NCI-H1694 (cell line): ENCODE data around the gene ALDOA.
"Not testable (repeated sequence)": the region's sequence is repeated elsewhere in the genome, so short reads cannot be mapped to it uniquely, and the experiment has no call there.

ENCODE experiments used
- DNase-seq: peaks from one replicate; lab custom pipeline; 2025; lab: John Stamatoyannopoulos, UW

The ALDOA gene

DNA sequence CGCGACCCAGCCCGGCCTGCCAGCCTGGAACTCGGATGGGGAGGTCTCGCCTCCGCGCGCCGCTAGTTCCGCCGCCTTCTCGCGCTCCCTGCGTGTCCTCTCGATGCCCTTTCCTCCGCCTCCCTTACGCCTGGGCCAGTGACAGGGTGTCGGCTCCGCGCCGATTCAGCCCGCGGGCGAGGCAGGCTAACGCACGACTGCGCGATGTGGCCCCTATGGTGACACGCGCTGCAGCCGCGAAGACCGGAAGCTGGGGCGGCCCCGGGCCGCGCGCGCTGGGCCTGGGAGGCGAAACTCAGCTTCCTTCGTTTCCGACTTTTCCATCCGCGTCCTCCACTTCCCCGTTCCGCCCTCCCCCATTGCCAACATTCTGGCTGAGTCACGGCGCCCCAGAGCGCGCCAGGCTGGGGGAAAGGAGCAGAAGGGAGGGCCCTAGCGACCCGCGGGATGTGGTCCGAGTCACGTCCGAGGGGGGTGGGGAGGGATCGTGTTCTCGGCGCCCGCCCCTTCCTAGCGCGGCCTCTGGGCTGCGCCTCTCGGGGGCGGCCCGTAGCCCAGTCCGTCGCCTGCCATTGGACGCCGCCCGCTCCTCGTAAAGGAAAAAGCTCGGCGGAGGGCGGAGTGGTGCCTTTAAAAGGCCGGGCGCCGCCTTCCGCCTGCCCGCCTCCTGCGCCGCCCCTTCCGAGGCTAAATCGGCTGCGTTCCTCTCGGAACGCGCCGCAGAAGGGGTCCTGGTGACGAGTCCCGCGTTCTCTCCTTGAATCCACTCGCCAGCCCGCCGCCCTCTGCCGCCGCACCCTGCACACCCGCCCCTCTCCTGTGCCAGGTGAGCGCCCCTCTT, at the start of gene ALDOA:
Gene ALDOA, plus strand, starts transcription at position 659 of the 841 bp plus-strand sequence. CDS start 1,138 bp downstream, outside the sequence.
- DNase-seq = peak; percentile 73

DNA sequence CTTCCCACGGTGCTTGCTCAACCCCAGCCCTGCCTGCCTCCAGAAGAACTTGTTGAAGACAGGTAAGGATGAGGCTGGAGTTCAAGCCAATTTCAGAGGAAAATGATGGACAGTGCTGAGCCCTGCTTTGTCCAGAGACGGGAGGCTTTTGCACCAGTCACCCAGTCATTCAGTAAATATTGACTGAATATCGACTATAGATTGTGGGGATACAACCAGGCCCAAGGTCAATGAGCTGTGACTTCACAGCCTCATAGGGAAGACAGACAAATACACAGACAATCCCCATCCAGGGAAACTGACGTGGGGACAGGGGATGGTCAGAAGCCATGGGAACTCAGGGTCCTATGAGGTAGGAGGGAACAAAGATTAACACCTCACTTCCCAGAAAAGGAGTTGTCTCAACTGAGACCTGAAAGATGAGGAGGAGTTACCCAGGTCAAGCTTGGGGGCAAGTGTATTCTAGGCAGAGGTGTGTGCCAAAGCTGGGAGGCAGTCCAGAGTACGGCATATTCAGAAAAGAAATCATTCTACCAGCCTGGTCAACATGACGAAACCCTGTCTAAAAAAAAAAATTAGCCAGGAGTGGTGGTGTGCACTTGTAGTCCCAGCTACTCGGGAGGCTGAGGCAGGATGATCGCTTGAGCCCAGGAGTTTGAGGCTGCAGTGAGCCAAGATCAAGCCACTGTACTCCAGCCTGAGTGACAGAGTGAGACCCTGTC, 48.8 kb upstream of the ALDOA start:
- no peak for DNase-seq

DNA sequence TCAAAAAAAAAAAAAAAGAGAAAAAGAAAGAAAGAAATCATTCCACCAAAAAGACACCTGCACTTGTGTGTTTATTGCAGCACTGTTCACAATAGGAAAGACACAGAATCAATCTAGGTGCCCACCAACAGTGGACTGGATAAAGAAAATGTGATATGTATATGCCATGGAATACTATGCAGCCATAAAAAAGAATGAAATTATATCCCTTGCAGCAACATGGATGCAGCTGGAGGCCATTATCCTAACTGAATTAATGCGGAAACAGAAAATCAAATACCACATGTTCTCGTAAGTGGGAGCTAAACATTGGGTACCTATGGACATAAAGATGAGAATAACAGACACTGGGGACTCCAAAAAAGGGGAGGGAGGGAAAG, 48.3 kb upstream of the ALDOA start:
- no peak for DNase-seq

DNA sequence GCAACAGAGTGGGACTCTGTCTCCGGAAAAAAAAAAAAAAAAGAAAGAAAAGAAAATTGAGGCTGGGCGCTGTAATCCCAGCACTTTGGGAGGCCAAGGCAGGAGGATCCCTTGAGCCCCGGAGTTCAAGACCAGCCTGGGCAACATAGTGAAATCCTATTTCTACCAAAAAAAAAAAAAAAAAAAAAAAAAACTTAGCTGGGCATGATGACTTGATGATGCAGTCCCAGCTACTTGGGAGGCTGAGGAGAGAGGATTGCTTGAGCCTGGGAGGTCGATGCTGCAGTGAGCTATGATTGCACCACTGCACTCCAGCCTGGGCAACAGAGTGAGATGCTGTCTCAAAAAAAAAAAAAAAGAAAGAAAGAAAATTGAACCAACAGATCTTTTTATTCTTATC, 47.6 kb upstream of the ALDOA start:
- not testable (repeated sequence) for DNase-seq

DNA sequence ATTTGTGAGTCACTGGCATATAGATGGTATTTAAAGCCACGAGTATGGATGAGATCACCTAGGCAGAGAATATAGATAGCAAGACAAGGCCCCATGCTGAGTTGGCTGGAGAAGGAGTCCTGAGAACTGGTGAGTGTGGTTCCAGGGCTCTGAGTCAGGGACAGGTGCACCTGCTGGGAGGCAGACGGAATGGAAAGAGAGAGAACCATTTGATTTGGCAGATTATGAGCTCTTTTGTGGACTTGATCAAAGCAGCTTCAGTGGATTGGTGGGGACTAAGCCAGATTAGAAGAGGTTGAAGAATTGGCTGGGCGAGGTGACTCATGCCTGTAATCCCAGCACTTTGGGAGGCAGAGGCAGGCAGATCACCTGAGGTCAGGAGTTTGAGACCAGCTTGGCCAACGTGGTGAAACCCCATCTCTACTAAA, 46.8 kb upstream of the ALDOA start:
- no peak for DNase-seq

DNA sequence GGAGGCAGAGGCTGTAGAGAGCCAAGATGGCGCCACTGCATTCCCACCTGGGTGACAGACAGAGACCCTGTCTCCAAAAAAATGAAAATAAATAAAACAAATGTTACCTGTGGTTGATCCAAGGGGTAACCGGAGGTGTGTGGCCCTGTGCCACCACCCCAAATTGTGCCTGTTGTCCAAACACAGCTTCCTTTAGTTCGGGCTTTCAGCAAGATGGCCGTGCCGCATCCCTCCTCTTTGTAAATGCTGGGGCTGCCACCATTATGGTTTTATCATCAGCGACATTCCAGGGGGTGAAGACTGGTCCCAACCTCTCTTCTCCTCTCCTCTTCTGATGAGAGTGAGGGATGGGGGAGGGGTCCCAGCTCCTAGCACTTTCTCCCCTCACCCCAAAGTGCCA, 42.7 kb upstream of the ALDOA start, which contains the start of gene C16orf92:
Gene C16orf92, plus strand, starts transcription at position 312 of the 400 bp plus-strand sequence. CDS start 143 bp downstream, outside the sequence.
- no peak for DNase-seq

DNA sequence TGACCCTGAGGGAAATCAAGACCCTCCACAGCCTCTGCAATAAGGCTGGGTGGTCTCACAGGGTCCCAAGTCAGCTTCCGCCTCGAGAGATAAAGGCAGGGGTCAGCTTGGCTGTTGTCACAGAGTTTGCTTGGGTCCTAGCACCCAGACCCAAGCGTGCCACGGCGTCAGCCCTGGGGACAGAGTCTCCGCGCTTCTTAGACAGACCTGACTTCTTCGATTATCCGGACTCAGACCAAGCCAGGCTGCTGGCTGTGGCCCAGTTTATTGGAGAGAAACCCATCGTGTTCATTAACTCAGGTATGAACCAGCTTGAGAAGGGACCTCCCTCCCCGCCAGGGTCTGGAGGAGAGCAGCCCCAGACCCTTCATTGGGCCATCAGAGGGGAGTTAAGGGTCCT, 42.0 kb upstream of the ALDOA start:
- DNase-seq = no peak

DNA sequence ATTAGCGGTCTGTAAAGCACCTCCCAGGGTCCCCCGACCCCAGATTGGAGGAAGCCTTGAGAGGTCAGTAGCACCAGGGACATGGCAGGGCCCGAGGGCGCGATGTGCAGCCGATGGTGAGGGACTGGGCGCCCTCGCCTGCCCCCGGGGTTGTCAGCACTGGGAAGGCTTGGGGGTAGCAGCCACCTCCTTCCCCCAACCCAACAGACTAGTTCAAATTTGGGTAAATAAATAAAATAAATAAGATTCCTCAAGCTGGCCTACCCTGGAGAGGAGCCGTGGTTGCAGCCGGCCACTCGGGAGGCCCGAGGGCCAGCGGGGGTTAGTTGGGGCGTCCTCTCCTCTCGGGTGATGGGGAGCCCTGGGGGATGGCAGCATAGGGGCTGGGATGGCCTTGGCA, 41.1 kb upstream of the ALDOA start:
- DNase-seq = no peak

DNA sequence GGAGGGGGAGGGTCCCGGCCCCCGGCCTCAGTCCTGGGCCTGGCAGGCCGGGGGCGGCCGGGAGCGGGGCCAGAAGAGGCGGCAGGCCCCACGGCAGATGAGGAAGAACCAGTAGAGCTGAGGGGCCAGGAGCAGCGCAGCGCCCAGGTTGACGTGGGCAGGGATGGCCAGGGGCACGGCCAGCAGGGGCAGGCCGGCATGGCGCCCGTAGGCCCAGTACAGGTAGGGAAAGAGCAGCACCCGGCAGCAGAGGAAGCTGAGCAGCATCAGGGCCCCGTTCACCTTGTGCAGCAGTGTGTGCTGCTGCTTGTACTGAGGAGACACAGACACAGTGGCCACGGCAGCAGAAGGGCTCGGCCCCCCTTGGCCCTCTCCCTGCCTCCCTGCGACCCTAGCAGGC, 40.4 kb upstream of the ALDOA start:
- DNase-seq = no peak

DNA sequence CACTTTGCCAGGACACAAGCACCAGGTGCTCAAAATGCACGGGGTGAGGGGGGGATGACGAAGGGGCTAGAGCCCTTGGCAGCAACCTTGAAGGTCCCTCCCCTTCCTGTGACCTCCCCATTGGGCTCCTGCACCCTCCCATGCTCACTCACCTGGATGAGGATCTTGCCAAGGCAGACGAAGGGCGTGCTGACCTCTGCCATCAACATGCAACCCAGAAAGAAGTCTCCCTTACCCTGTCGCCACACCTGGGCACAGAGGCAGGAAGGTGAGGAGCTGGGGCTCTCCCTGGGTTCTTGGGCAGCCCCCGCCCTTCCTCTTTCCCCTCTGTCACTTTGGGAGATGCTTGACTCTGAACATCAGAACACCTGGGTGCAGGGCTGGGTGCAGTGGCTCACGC, 40.0 kb upstream of the ALDOA start:
- no peak for DNase-seq

DNA sequence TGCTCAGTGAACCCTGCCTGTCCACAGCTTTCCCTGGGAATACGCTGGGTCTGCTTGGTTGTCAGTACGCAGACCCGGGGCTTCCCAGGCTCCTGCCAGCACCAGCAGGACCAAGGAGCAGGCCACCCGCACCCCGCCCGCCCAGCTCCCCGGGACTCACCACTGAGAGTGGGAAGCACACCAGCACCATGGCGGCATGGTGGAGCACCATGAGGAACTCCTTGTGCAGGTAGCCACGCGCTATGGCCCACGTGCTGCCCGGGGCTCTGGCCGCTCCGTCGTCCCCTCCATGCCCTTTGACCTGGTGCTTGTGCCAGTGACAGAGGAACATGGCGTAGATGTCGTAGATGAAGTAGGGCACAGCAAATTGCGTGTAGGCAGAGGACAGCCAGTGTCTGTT, 39.1 kb upstream of the ALDOA start:
- DNase-seq = no peak

DNA sequence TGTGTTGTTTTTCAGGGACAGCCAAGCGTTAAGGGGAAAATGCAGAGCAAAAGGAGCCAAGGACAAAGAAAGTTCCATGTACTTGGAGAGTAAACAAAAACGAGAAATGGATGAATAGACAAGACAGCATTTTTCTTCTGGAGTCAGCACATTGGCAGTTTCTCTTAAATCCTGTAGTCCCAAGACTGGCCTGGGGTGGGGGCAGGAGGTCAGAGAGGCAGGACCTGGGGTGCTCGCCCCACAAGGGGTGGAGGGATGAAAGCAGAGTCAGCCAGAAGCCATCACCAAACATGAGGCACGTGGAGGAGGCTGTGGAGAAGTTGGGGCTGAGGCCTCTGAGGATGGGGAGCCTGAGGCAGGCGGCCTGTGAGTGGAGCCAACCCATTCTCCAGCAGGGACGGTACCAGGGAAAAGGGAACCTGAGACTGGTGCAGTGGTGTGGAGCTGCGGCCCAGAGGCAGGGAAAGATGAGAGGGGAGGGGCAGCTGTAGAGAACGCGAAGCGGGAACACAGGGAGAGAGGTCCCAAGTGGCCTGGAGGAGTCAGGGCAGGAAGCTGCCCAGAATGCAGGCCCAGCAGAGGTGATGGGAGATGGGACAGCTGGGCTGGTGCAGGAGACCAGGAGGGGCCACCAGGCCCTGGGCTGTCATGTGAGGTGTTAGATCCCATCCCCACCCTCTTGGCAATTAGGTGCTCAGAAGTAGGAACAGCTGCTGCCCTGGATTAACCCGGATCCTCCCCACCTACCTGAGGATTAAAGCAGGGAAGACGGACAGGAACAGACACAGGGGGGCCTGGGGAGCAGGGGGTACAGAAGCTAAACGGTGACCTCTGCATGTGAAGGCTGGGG, 37.7 kb upstream of the ALDOA start:
- no peak for DNase-seq

DNA sequence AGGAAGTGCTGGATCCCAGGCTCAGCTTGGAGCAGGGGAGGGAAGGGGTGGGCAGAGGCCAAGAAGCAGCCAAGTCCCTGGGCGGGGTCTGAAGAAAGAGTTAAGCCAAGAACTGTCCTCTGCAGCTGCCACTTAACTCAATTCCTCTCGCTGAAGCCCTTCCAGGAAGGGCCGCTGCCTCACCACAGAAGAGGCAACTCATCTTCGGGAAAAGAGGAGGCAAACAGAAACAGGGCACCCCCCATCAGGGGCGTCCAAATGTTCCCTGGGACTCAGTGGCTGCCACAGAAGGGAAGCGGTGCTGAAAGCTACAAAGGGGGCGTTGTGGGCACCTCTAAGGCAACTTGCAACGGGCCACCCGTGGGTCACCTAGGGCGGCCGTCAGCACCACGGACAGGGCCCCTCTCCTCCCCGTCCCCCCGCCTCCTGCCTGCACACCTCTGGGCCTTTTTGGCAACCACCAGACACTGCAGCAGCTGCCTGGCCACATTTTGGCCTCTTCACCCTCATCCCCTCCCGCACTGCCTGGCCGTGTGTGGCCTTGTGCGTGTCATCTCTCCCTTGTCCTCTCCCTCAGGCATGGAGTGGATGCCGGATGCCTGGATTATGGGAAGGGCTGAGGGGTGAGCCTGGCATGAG, 37.0 kb upstream of the ALDOA start:
- no peak for DNase-seq

DNA sequence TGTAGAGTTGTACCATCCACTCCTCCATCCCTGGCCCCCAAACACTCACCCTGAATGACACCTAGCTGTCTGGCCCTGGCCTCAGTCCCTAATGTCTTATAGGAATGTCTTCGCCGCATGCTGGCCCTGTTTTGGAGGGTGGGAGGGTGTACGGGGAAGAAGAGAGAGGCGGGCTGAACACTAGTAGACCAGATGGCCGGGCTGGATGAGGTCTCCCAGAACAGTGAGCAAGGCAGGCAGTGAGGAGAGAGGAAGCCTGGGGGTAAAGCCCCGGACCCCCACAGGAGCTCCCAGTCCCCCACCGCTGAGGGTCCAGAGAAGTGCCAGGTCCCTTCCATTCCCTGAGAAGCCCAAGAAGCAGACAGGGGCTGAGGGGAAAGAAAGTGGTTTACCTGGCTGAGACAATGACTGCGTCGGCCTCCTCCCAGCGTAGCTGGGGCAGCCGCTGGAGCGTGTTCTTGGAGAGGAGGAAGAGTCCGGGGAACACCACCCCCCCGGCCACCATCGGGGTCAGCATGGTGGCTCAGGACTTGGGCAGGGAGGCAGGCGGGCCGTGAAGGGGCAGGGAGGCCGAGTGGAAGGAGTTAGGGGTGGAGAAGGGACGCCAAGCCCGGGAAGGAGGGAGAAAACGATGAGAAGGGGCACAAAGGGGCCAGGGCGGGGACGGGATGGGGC, 35.4 kb upstream of the ALDOA start:
- DNase-seq = peak; percentile 22

DNA sequence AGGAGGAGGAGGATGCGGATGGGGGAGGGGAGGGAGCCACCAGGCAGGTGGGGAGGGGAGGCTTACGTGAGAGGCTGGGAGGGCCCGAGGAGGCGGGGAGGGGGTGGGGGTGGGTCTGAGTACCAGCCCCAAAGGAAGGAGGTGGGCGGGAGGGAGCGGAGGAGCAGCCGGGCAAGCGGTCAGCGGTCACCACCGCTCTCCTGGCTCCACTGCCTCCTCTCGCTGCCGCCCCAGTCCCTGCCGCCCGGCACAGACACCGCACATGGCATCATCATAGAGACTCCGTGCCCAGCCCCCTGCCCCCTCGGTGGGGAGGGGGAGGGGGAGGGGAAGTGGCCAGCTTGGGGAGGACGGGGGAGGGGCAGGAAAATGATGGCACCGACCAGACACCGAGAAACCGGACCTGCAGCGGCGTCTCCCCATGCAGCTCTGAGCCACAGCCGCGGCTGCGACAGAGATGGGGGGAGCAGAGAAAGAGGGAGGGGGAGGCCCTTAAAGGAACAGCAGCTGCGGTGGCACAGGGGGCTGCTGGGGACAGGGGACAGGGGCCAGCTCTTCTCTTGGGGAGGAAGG, 34.6 kb upstream of the ALDOA start, which contains the start of gene TLCD3B:
Gene TLCD3B, minus strand, starts transcription at position 431 of the 573 bp plus-strand sequence. CDS start 744 bp downstream, outside the sequence.
- DNase-seq = no peak

DNA sequence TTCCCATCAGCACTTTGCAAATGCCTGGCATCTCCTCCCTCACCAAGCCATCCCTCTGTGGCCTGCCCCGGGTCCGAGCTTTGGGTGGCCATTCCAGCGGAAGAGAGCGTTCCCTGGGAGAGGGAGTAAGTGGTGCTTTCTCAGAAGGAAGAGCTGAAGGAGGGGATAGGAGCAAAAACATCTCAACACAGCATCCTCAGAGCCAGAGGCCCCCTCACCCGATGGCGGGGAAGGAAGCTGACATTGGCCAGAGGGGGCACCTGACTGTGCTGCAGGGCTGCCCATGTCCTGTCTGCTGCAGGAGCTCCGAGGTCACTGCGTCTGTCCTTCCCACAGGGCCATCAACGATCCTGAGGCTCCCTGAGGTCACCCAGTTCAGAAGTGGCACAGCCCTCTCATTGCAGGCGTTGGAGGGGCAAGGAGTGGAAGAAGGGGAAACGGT, 34.1 kb upstream of the ALDOA start:
- no peak for DNase-seq

DNA sequence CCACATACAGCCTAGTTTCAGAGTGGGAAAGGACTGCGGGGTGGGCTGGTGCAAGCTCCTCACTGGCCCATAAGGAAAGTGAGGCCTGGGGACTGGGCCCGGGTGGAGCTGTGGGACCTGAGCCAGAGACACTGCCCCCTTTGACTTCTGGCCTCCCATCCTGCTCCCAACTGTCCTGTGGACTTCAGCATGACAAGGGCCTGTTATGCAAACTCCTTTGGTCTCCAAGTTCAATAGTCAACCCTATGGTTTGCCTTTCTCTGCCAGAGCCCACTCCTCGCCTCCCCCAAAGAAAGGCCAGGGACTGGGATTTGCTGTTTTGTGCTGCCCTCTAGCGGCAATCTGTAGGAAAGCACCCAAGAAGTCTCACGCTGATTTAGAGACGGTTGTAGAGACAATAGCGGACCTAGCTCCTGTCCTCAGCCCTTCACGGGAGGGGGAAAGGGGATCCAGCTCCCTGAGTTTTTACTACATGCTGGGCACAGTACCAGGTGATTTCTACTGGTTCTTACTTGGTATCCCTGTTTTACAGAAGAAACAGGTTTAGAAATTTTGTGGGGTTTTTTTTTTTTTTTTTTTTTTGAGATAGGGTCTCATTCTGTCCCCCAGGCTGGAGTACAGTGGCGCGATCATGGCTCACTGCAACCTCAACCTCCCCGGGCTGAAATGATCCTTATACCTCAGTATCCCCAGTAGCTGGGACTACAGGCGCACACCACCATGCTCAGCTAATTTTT, 33.3 kb upstream of the ALDOA start:
- peak; percentile 80 for DNase-seq

DNA sequence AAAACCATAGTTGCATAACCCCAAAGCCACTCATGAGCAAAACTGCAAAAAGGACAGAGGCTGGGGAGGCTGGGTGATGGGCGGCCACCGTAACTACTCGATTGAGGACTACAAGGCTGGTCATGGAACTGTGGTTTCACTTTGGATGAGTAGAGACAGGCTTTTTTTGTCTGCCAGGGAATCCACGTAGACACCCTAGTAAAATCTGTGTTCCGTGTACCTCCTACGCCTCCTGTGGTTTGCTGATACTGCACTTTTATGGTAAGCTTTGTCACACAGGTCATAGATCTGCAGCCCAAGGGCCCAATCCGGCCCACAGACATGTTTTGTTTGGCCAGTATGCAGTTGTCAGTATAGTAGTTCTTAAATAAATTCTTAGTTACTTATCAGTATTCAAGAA, 32.3 kb upstream of the ALDOA start:
- DNase-seq = no peak

DNA sequence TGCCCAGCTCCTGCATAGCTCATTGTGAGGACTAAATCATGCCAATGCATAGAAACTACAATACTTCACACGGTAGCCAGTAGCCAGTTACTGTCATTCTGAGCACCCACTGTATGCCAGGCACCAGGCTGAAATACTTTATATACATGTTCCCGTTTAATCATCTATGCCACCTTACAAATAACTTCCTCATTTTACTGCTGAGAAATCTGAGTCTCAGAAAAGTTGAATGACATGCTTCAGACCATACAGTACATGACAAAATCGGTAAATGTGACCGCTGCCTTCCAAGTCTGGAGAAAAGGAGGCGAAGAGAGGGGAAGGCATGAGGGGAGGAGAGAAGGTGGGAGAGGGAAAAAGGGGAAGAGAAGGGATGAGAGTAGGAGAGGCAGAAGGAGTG, 25.3 kb upstream of the ALDOA start:
- no peak for DNase-seq

DNA sequence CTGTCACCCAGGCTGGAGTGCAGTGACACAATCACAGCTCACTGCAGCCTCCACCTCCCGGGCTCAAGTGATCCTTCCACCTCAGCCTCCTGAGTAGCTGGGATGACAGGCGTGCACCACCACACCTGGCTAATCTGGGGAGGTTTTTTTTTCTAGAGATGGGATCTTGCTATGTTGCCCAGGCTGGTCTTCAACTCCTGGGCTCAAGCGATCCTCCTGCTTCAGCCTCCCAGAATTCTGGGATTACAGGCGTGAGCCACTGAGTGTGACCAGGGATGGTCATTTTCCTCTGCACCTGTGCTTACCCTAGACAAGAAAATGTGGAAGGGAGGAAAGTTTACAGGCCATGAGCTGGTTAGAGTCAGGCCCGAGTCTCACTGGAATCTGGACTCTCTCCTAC, 24.9 kb upstream of the ALDOA start:
- DNase-seq = not testable (repeated sequence)
